Measurements from ENCODE around the gene CSF3R. TPM values are rescaled to one million over a fixed set of nuclear protein-coding genes. Genes with fewer than 3 reads are reported as not detected.

CSF3R gene
- total and polyA plus RNA-seq, 2 experiments from 2014 or later = not detected

DNA sequence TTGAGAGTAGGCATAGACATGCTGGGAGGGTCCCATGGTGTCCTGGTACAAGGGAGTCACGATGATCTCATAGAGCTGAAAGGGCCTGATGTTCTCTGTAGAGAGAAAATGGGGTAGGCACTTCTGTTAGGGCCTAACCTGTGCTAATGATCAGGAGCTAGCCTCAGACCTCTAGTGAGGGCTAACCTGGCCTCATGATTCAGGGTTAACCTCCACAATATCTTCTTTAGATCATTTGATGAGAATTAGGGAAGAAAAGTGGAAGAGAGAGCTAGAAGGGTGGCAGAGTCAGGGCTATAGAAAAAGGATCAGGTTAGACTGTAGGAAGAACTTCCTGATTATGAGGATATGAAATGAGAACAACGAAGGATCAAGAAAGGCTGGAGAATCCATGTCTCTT, 13.6 kb downstream of the CSF3R start (continued):
- TF ChIP-seq ZNF462 (CRISPR knock-in tag; IDR thresholded peaks at IDR 0.05) = no peak

- H3K4me2 ChIP-seq = no peak overlapping the region
- H3K79me2 ChIP-seq (replicated peaks; ENCODE audit: insufficient read depth) = peaks cover 5% of the 10 kb centered on the region; the same call in 1 of the 2 replicates
- H3K27ac Mint-ChIP-seq = no peak overlapping the region
- no peak for TF ChIP-seq EZH2phosphoT487 (IDR thresholded peaks at IDR 0.05; ENCODE audit: unreplicated experiment)
- no peaks in the 10 kb centered on the region for H3K9me2 ChIP-seq (ENCODE audit: insufficient read depth)
- H3K36me3 ChIP-seq (ENCODE audit: insufficient read depth) = no peaks in the 10 kb centered on the region
- DNase-seq (ENCODE audit: low spot score) (no peak), ATAC-seq (no peak)
- peaks cover 42% of the 10 kb centered on the region for H3K27me3 Mint-ChIP-seq (ENCODE audit: insufficient read depth, low read depth, poor library complexity)
- H3K4me3 Mint-ChIP-seq = no peak overlapping the region
- H2AFZ ChIP-seq = no peak overlapping the region
- H3K9me3 Mint-ChIP-seq = no peaks in the 10 kb centered on the region
- H3K27ac ChIP-seq (ENCODE audit: low read depth) = no peak overlapping the region
- H3F3A ChIP-seq (replicated peaks; ENCODE audit: low read depth) = peaks cover 5% of the 10 kb centered on the region
- peaks cover 5% of the 10 kb centered on the region; the same call in 1 of the 3 replicates for H3K36me3 Mint-ChIP-seq (ENCODE audit: low read depth)
- H3K27me3 ChIP-seq (ENCODE audit: insufficient read depth) = peaks cover 50% of the 10 kb centered on the region
- H3K4me3 ChIP-seq = no peak overlapping the region
- peaks cover 12% of the 10 kb centered on the region; the same call in 1 of the 2 replicates for H3K4me1 ChIP-seq (ENCODE audit: insufficient read depth)
- peaks cover 26% of the 10 kb centered on the region for H3K4me1 Mint-ChIP-seq
- 0 out of 2 replicates have a peak, but pooled peaks cover 4% of the 10 kb centered on the region for H4K20me1 ChIP-seq (replicated peaks; ENCODE audit: insufficient read depth)
Measured at GRCh38 chr1:36467700-36468455, 14.8 kb downstream of the CSF3R start.

- H3K4me3 ChIP-seq = no peak overlapping the region
- H3K27me3 ChIP-seq (ENCODE audit: insufficient read depth) = peaks cover 50% of the 10 kb centered on the region
- peaks cover 42% of the 10 kb centered on the region for H3K27me3 Mint-ChIP-seq (ENCODE audit: insufficient read depth, low read depth, poor library complexity)
- H3K36me3 Mint-ChIP-seq (ENCODE audit: low read depth) = peaks cover 10% of the 10 kb centered on the region; the same call in 1 of the 3 replicates
- H3K4me3 Mint-ChIP-seq = no peak overlapping the region
- H2AFZ ChIP-seq = no peak overlapping the region
- H3K4me1 ChIP-seq (ENCODE audit: insufficient read depth) = peaks cover 12% of the 10 kb centered on the region; the same call in 1 of the 2 replicates
- H3K4me1 Mint-ChIP-seq = peaks cover 26% of the 10 kb centered on the region
- peaks cover 5% of the 10 kb centered on the region for H3F3A ChIP-seq (replicated peaks; ENCODE audit: low read depth)
- H3K36me3 ChIP-seq (ENCODE audit: insufficient read depth) = peaks cover 4% of the 10 kb centered on the region; the same call in 1 of the 2 replicates
- 0 out of 2 replicates have a peak, but pooled peaks cover 5% of the 10 kb centered on the region for H4K20me1 ChIP-seq (replicated peaks; ENCODE audit: insufficient read depth)
- no peaks in the 10 kb centered on the region for H3K9me3 Mint-ChIP-seq
- H3K27ac Mint-ChIP-seq = no peak overlapping the region
- DNase-seq (ENCODE audit: low spot score) = no peak
- H3K79me2 ChIP-seq (replicated peaks; ENCODE audit: insufficient read depth) = peaks cover 7% of the 10 kb centered on the region; the same call in 1 of the 2 replicates
- no peak for ATAC-seq
- H3K27ac ChIP-seq (ENCODE audit: low read depth) = no peak overlapping the region
- no peaks in the 10 kb centered on the region for H3K9me2 ChIP-seq (ENCODE audit: insufficient read depth)
- no peak overlapping the region for H3K4me2 ChIP-seq
- TF ChIP-seq ETS1 (IDR thresholded peaks at IDR 0.05) = no peak
Measured at GRCh38 chr1:36467027-36467410, 15.7 kb downstream of the CSF3R start.
